Measurements from ENCODE around the gene TERB2. TPM values are rescaled to one million over a fixed set of nuclear protein-coding genes. Genes with fewer than 3 reads are reported as not detected.
"Not testable (repeated sequence)": the region's sequence is repeated elsewhere in the genome, so short reads cannot be mapped to it uniquely, and the experiment has no call there.

TERB2 gene
- total and polyA plus RNA-seq, 2 of the 4 experiments (the other 2 are of a cell fraction): not detected

DNA sequence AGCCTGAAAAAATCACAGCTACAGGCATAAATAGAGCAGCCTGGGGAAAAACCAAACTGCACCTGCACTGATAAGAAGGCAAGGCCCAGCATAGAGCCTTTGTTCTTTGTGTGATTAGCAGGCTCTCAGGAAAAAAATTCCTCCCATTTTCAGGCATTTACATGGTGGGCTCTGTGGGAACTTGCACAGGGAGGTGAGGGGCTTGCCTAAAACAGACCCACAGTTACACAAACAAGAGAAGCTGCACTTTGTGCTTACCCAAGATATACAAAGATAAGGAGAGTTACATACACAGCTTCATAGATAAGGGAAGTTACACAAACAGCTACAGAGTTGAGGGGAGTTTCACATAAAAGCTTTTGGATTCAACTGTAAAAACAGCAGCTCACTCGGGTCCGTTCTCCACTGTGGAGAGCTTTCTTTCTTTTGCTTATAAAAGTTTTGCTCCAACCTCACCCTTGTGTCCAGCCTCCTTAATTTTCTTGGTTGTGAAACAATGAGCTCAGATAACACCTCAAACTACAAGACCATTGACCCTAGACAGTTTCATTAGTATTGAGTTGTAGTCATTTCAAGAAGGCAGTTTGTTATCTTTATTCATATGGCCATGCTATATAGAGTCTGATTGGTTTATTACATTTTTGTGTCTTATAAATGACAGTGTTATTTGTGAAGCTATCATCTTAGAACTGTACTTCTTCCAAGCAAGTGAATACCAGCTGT lies 23.3 kb downstream of the TERB2 start:
- H4K5ac ChIP-seq (ENCODE audit: low read depth, low read length); in situ Hi-C loops (cut with MboI; ENCODE audit: low sequenced_read_pairs); H3K4me1 ChIP-seq (ENCODE audit: control insufficient read depth, insufficient read depth, low read length); H3K9me1 ChIP-seq (ENCODE audit: insufficient read depth, low read length); H3K9ac ChIP-seq (ENCODE audit: low read depth, low read length); DNase-seq; POLR2A ChIA-PET (ENCODE audit: unreplicated experiment); H2AK5ac ChIP-seq (ENCODE audit: low read depth, low read length); H2BK20ac ChIP-seq (ENCODE audit: low read depth, low read length); H3K4ac ChIP-seq (ENCODE audit: low read depth, low read length); H2BK5ac ChIP-seq (ENCODE audit: low read depth, low read length, poor library complexity, severe bottlenecking); intact Hi-C loops (cut with micrococcal nuclease); H3K56ac ChIP-seq (ENCODE audit: extremely low read depth, insufficient read depth, low read length); H4K91ac ChIP-seq (ENCODE audit: insufficient read depth, low read depth, low read length); CTCF ChIA-PET; H3K79me1 ChIP-seq (ENCODE audit: low read depth in 1 of 2, low read length in 2 of 2); H2AFZ ChIP-seq (replicated peaks; ENCODE audit: low read length, poor library complexity); H2AK9ac ChIP-seq (replicated peaks; ENCODE audit: low read depth, low read length, poor library complexity); H4K8ac ChIP-seq (ENCODE audit: low read depth in 2 of 2, low read length in 2 of 2); H3K27ac ChIP-seq (ENCODE audit: insufficient read depth, low read length); H3K27me3 ChIP-seq (ENCODE audit: control insufficient read depth, insufficient read depth, low read length); H3K4me3 ChIP-seq (ENCODE audit: insufficient read depth, low read depth, low read length); H3K36me3 ChIP-seq (ENCODE audit: control insufficient read depth, insufficient read depth, low read length); H2BK15ac ChIP-seq (ENCODE audit: low read depth, low read length); BruUV-seq (replicated peaks); H3K23ac ChIP-seq (ENCODE audit: low read depth, low read length); H3K18ac ChIP-seq (ENCODE audit: low read depth, low read length); H2BK120ac ChIP-seq (ENCODE audit: low read depth, low read length); H3K9me3 ChIP-seq (ENCODE audit: control insufficient read depth, insufficient read depth, low read length); H3K4me2 ChIP-seq (ENCODE audit: low read depth, low read length); H4K20me1 ChIP-seq (ENCODE audit: insufficient read depth, low read length); H3K14ac ChIP-seq (replicated peaks; ENCODE audit: low read depth, low read length); dilution Hi-C loops (cut with HindIII; ENCODE audit: low sequenced_read_pairs, unreplicated experiment); ATAC-seq (ENCODE audit: low read depth): not testable (repeated sequence)
- no CpG with 5 or more reads among the region's 2 CpGs for WGBS, 2 experiments (ENCODE audit: extremely low coverage in 2 of 2, insufficient read length in 1 of 2)

DNA sequence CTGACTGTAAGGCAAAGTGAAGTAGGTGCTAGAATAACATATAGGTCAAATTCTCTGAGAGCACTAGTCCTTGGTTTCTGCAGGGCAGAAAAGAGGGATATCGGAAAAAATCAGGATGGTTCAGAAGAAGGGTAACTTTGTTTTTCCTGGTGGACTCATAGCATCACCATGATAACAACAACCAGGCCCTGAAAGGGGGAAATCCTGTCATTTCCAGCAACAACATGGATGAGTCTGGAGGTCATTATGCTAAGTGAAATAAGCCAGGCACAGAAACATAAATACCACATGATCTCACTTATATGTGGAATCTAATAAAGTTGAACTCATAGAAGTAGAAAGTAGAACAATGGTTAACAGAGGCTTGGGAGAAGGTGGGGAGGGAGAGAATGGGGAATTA lies 27.7 kb downstream of the TERB2 start:
- BruUV-seq (replicated peaks); H3K56ac ChIP-seq (ENCODE audit: extremely low read depth, insufficient read depth, low read length); H3K9me1 ChIP-seq (ENCODE audit: insufficient read depth, low read length); H2BK5ac ChIP-seq (ENCODE audit: low read depth, low read length, poor library complexity, severe bottlenecking); H3K9me3 ChIP-seq (ENCODE audit: control insufficient read depth, insufficient read depth, low read length); H3K23ac ChIP-seq (ENCODE audit: low read depth, low read length); CTCF ChIA-PET; H4K91ac ChIP-seq (ENCODE audit: insufficient read depth, low read depth, low read length); in situ Hi-C loops (cut with MboI; ENCODE audit: low sequenced_read_pairs); H2AK5ac ChIP-seq (ENCODE audit: low read depth, low read length); H4K5ac ChIP-seq (ENCODE audit: low read depth, low read length); H3K9ac ChIP-seq (ENCODE audit: low read depth, low read length); dilution Hi-C loops (cut with HindIII; ENCODE audit: low sequenced_read_pairs, unreplicated experiment); H3K4me1 ChIP-seq (ENCODE audit: control insufficient read depth, insufficient read depth, low read length); H2BK15ac ChIP-seq (ENCODE audit: low read depth, low read length); H3K18ac ChIP-seq (ENCODE audit: low read depth, low read length); H4K20me1 ChIP-seq (ENCODE audit: insufficient read depth, low read length); ATAC-seq (ENCODE audit: low read depth); H2AFZ ChIP-seq (replicated peaks; ENCODE audit: low read length, poor library complexity); DNase-seq; H3K4me2 ChIP-seq (ENCODE audit: low read depth, low read length); H3K27ac ChIP-seq (ENCODE audit: insufficient read depth, low read length); H2BK120ac ChIP-seq (ENCODE audit: low read depth, low read length); H3K36me3 ChIP-seq (ENCODE audit: control insufficient read depth, insufficient read depth, low read length); POLR2A ChIA-PET (ENCODE audit: unreplicated experiment); H3K4ac ChIP-seq (ENCODE audit: low read depth, low read length); H3K27me3 ChIP-seq (ENCODE audit: control insufficient read depth, insufficient read depth, low read length); H3K14ac ChIP-seq (replicated peaks; ENCODE audit: low read depth, low read length); H3K4me3 ChIP-seq (ENCODE audit: insufficient read depth, low read depth, low read length); intact Hi-C loops (cut with micrococcal nuclease); H2AK9ac ChIP-seq (replicated peaks; ENCODE audit: low read depth, low read length, poor library complexity); H2BK20ac ChIP-seq (ENCODE audit: low read depth, low read length); H4K8ac ChIP-seq (ENCODE audit: low read depth in 2 of 2, low read length in 2 of 2); H3K79me1 ChIP-seq (ENCODE audit: low read depth in 1 of 2, low read length in 2 of 2): not testable (repeated sequence)
- no CpG with 5 or more reads among the region's 1 CpG for WGBS, 2 experiments (ENCODE audit: extremely low coverage in 2 of 2, insufficient read length in 1 of 2)
